ENCODE measurements around the gene IFNLR1. TPM values are rescaled to one million over a fixed set of nuclear protein-coding genes. Genes with fewer than 3 reads are reported as not detected.
A peak's percentile ranks its signal among the peaks of the same experiment; 100 is the strongest.

The IFNLR1 gene
- total and polyA plus RNA-seq, 8 donors: 2.5 to 5.9 (median 4.1) TPM

- intact Hi-C loops (cut with DNase I): no loop called here
- peaks cover 5 to 49% of the 10 kb centered on the region in 2 donors for H3K27me3 ChIP-seq
- DNase-seq (no peak), ATAC-seq (no peak)
- H3K9me3 ChIP-seq: no peaks in the 10 kb centered on the region
- peaks cover 5 to 18% of the 10 kb centered on the region in 2 donors for H3K4me1 ChIP-seq
- no peak overlapping the region for H3K4me3 ChIP-seq
- H3K27ac ChIP-seq: no peak overlapping the region
- TF ChIP-seq, protein P1, sequence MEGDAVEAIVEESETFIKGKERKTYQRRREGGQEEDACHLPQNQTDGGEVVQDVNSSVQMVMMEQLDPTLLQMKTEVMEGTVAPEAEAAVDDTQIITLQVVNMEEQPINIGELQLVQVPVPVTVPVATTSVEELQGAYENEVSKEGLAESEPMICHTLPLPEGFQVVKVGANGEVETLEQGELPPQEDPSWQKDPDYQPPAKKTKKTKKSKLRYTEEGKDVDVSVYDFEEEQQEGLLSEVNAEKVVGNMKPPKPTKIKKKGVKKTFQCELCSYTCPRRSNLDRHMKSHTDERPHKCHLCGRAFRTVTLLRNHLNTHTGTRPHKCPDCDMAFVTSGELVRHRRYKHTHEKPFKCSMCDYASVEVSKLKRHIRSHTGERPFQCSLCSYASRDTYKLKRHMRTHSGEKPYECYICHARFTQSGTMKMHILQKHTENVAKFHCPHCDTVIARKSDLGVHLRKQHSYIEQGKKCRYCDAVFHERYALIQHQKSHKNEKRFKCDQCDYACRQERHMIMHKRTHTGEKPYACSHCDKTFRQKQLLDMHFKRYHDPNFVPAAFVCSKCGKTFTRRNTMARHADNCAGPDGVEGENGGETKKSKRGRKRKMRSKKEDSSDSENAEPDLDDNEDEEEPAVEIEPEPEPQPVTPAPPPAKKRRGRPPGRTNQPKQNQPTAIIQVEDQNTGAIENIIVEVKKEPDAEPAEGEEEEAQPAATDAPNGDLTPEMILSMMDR (IDR thresholded peaks at IDR 0.05): no peak
- no peaks in the 10 kb centered on the region for H3K36me3 ChIP-seq
Measured at GRCh38 chr1:24147816-24148215, 39.3 kb downstream of the IFNLR1 start.

GRCh38 chr1:24147194-24147593 lies 39.9 kb downstream of the IFNLR1 start:
- Histone ChIP-seq H3K27me3 (peaks cover 5 to 46% of the 10 kb centered on the region in 2 donors), H3K4me3 (no peak overlapping the region), H3K36me3 (no peaks in the 10 kb centered on the region), H3K9me3 (no peaks in the 10 kb centered on the region), H3K27ac (no peak overlapping the region), H3K4me1 (peaks cover 5 to 18% of the 10 kb centered on the region in 2 donors)
- TF ChIP-seq, protein P1 (IDR thresholded peaks at IDR 0.05): no peak
- intact Hi-C loops (cut with DNase I): no loop called here
- ATAC-seq: no peak
- no peak for DNase-seq

GRCh38 chr1:24142546-24143534 lies 44.2 kb downstream of the IFNLR1 start, which contains the start of gene IL22RA1:
TSS of gene IL22RA1 (minus strand) at chr1:24143140. CDS start at chr1:24143082, 58 bp downstream.
- Histone ChIP-seq H3K9me3 (no peaks in the 10 kb centered on the region), H3K36me3 (no peaks in the 10 kb centered on the region), H3K27ac (no peak within 1 kb of the TSS), H3K4me3 (peak within 1 kb of the TSS; percentile 2 to 31), H3K27me3 (peaks cover 0 to 10% of the 10 kb centered on the region in 2 donors), H3K4me1 (no peaks in the 10 kb centered on the region)
- intact Hi-C loops (cut with DNase I): no loop called here
- DNase-seq (no peak), ATAC-seq (peak; percentile 83)
- TF ChIP-seq, protein P1 (IDR thresholded peaks at IDR 0.05): no peak

GRCh38 chr1:24141311-24141997 lies 45.6 kb downstream of the IFNLR1 start:
- peaks cover 0 to 7% of the 10 kb centered on the region in 2 donors for H3K27me3 ChIP-seq
- intact Hi-C loops (cut with DNase I): no loop called here
- H3K4me3 ChIP-seq: no peak overlapping the region
- H3K4me1 ChIP-seq: no peaks in the 10 kb centered on the region
- H3K9me3 ChIP-seq: no peaks in the 10 kb centered on the region
- DNase-seq (peak in 2 of 4 donors; percentile 16 to 43), ATAC-seq (no peak)
- no peaks in the 10 kb centered on the region for H3K36me3 ChIP-seq
- TF ChIP-seq, protein P1 (IDR thresholded peaks at IDR 0.05): no peak
- no peak overlapping the region for H3K27ac ChIP-seq

DNA sequence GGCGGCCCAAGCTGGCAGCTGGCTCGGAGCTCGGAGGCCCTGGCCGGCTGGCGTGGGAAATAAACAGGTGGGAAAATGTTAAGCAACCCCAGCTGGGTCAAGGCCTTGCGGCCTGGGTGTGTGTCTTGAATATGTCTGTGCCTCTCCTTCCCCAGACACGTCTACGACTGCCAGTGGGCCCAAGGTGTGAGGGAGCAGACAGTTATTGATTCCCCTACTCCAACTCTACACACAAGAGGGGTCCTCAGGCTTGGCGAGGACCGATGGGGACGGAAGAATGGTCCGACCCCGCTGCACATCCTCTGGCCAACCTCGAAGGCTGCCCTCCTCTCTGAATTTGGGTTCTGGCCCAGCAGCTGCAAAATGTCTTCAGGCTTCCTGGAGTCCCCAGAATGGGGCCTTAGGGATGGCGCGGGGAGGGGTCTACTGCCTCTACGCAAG lies 46.3 kb downstream of the IFNLR1 start:
- ATAC-seq (no peak), DNase-seq (no peak)
- H3K4me1 ChIP-seq: no peaks in the 10 kb centered on the region
- H3K27ac ChIP-seq: no peak overlapping the region
- TF ChIP-seq, protein P1 (IDR thresholded peaks at IDR 0.05): no peak
- intact Hi-C loops (cut with DNase I): no loop called here
- H3K9me3 ChIP-seq: no peaks in the 10 kb centered on the region
- H3K4me3 ChIP-seq: no peak overlapping the region
- no peaks in the 10 kb centered on the region for H3K36me3 ChIP-seq
- H3K27me3 ChIP-seq: peaks cover 0 to 7% of the 10 kb centered on the region in 2 donors
